Measurements from ENCODE around the gene BANF1.

DNA sequence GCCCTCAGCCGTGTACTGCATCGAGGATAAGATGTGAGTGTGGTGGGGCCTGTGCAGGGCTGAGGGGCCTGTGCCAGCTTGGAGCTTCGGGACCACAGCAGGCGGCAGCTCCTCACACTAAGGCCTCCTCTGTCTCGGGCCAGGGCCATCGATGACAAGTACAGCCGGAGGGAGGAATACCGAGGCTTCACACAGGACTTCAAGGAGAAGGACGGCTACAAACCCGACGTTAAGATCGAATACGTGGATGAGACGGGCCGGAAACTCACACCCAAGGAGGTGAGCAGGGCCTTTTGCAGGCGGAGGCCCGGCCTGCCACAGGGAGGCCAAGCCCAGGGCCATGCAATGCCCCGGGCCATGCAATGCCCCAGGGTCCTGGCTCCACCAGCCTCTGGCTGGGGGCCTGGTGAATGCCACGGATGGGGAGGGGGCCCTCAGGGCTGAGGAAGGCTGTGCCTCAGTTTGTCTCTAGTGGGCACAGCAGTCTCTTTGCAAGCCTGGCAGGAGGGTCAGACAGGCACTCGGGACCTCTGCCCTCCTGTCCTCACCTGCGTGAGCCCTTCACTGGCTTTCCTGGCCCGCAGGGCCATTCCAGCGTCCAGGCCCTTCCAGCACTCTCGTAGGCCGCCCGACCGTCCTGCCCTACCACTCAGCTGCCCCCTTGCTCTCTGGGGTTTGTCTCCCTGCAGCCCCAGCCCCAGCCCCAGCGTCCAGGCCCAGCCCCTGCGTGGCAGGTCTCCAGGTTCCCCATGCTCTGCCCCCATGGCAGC is 24.5 kb upstream of the BANF1 start:
- TF ChIP-seq, protein P1, sequence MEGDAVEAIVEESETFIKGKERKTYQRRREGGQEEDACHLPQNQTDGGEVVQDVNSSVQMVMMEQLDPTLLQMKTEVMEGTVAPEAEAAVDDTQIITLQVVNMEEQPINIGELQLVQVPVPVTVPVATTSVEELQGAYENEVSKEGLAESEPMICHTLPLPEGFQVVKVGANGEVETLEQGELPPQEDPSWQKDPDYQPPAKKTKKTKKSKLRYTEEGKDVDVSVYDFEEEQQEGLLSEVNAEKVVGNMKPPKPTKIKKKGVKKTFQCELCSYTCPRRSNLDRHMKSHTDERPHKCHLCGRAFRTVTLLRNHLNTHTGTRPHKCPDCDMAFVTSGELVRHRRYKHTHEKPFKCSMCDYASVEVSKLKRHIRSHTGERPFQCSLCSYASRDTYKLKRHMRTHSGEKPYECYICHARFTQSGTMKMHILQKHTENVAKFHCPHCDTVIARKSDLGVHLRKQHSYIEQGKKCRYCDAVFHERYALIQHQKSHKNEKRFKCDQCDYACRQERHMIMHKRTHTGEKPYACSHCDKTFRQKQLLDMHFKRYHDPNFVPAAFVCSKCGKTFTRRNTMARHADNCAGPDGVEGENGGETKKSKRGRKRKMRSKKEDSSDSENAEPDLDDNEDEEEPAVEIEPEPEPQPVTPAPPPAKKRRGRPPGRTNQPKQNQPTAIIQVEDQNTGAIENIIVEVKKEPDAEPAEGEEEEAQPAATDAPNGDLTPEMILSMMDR (IDR thresholded peaks at IDR 0.05) = no peak
- no peak for TF ChIP-seq POLR2A (IDR thresholded peaks at IDR 0.05)

Measured in uterus (tissue), 2 donors.